Measurements from ENCODE around the gene HLA-DPA1. TPM values are rescaled to one million over a fixed set of nuclear protein-coding genes. Genes with fewer than 3 reads are reported as not detected.
A peak's percentile ranks its signal among the peaks of the same experiment; 100 is the strongest.

HLA-DPA1 gene
- total and polyA plus RNA-seq, 2 donors (not counting 1 experiment from before 2014, with no cell fraction given), result 1.5 to 9.1 TPM

- no peaks in the 10 kb centered on the region for H3K9me3 ChIP-seq (ENCODE audit: control insufficient read depth, insufficient read depth, low read depth, low read length)
- no peaks in the 10 kb centered on the region for H4K20me1 ChIP-seq (ENCODE audit: control insufficient read depth, extremely low read depth, insufficient read depth, low read length)
- H3K36me3 ChIP-seq (ENCODE audit: control insufficient read depth, insufficient read depth, low read length), result no peaks in the 10 kb centered on the region
- no peak overlapping the region for H3K4me2 ChIP-seq (ENCODE audit: extremely low read depth, insufficient read depth, low read length)
- H2AFZ ChIP-seq (ENCODE audit: low read length), result no peak overlapping the region
- H3K27me3 ChIP-seq (ENCODE audit: control insufficient read depth, insufficient read depth, low read length), result no peaks in the 10 kb centered on the region
- H3K4me1 ChIP-seq (ENCODE audit: control insufficient read depth, extremely low read depth, insufficient read depth, low read length), result peaks cover 3% of the 10 kb centered on the region
- no peak overlapping the region for H3K9ac ChIP-seq (ENCODE audit: insufficient read depth, low read length)
- H3K4me3 ChIP-seq (replicated peaks in 1 of 4; ENCODE audit: control extremely low read depth in 1 of 4, insufficient read depth in 1 of 4, low read depth in 3 of 4, low read length in 4 of 4), result no peak overlapping the region
- H3K79me2 ChIP-seq (ENCODE audit: control insufficient read depth, insufficient read depth, low read length), result no peaks in the 10 kb centered on the region
- TF ChIP-seq, protein P1, sequence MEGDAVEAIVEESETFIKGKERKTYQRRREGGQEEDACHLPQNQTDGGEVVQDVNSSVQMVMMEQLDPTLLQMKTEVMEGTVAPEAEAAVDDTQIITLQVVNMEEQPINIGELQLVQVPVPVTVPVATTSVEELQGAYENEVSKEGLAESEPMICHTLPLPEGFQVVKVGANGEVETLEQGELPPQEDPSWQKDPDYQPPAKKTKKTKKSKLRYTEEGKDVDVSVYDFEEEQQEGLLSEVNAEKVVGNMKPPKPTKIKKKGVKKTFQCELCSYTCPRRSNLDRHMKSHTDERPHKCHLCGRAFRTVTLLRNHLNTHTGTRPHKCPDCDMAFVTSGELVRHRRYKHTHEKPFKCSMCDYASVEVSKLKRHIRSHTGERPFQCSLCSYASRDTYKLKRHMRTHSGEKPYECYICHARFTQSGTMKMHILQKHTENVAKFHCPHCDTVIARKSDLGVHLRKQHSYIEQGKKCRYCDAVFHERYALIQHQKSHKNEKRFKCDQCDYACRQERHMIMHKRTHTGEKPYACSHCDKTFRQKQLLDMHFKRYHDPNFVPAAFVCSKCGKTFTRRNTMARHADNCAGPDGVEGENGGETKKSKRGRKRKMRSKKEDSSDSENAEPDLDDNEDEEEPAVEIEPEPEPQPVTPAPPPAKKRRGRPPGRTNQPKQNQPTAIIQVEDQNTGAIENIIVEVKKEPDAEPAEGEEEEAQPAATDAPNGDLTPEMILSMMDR (conservative IDR thresholded peaks at IDR 0.05 in 1 of 2, IDR thresholded peaks at IDR 0.05 in 1 of 2; ENCODE audit: low read depth in 1 of 2, low read length in 2 of 2), result no peak
- no peak for TF ChIP-seq EZH2 (IDR thresholded peaks at IDR 0.05; ENCODE audit: low read length, missing control alignments)
- H3K27ac ChIP-seq (ENCODE audit: insufficient read depth, low read length), result no peak overlapping the region
- no peak for DNase-seq (ENCODE audit: low read depth in 2 of 2)
These were observed 4.5 kb upstream of the HLA-DPA1 start for GRCh38 chr6:33077908-33078307.

- H3K27me3 ChIP-seq (ENCODE audit: control insufficient read depth, insufficient read depth, low read length), result peaks cover 3% of the 10 kb centered on the region
These were observed 3.0 kb upstream of the HLA-DPA1 start for GRCh38 chr6:33076406-33076934.

DNA sequence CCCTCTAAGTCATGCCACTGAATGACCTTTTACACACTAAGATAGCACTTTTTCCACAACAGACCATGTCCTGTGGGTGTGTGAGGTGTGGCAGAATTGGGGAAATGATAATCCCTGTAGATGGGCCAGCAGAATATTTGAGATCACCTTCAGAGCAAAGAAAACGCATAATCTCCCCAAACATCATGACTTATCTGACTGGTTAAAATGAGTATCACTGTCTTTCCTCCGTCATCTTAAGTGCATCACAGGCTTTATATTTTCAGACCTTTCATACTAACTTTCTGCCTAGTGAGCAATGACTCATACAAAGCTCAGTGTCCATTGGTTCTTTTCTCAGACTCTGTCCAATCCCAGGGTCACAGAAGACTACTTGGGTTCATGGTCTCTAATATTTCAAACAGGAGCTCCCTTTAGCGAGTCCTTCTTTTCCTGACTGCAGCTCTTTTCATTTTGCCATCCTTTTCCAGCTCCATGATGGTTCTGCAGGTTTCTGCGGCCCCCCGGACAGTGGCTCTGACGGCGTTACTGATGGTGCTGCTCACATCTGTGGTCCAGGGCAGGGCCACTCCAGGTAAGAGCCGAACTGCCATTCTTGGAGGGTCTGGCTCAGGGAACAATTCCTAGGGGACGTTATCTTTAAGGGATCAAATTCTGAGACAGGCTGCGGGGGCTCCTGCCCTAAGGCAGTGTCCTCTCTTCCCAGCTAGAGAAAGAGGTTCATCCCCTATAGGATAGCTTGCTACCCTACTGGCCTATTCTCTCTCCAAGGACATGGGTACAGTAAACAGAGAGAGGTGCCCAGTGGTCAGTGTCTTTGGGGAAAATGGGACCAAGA is 2.3 kb upstream of the HLA-DPA1 start, which contains the start of gene HLA-DPB1:
Gene HLA-DPB1 (plus strand): TSS at position 423 of the 838 bp plus-strand sequence. CDS start 52 bp downstream, at position 475.
- no peak within 1 kb of the TSS for H3K9ac ChIP-seq (ENCODE audit: insufficient read depth, low read length)
- no peaks in the 10 kb centered on the region for H3K36me3 ChIP-seq (ENCODE audit: control insufficient read depth, insufficient read depth, low read length)
- no peak within 1 kb of the TSS for H3K4me3 ChIP-seq (replicated peaks in 1 of 4; ENCODE audit: control extremely low read depth in 1 of 4, insufficient read depth in 1 of 4, low read depth in 3 of 4, low read length in 4 of 4)
- no peaks in the 10 kb centered on the region for H4K20me1 ChIP-seq (ENCODE audit: control insufficient read depth, extremely low read depth, insufficient read depth, low read length)
- H3K27me3 ChIP-seq (ENCODE audit: control insufficient read depth, insufficient read depth, low read length), result peaks cover 3% of the 10 kb centered on the region
- H3K4me2 ChIP-seq (ENCODE audit: extremely low read depth, insufficient read depth, low read length), result no peak within 1 kb of the TSS
- H3K27ac ChIP-seq (ENCODE audit: insufficient read depth, low read length), result no peak within 1 kb of the TSS
- H3K9me3 ChIP-seq (ENCODE audit: control insufficient read depth, insufficient read depth, low read depth, low read length), result no peaks in the 10 kb centered on the region
- H2AFZ ChIP-seq (ENCODE audit: low read length), result no peak within 1 kb of the TSS
- H3K4me1 ChIP-seq (ENCODE audit: control insufficient read depth, extremely low read depth, insufficient read depth, low read length), result peaks cover 3% of the 10 kb centered on the region
- DNase-seq (ENCODE audit: low read depth in 2 of 2), result peak; percentile 32 to 51
- TF ChIP-seq EZH2 (IDR thresholded peaks at IDR 0.05; ENCODE audit: low read length, missing control alignments), result no peak
- TF ChIP-seq, protein P1 (conservative IDR thresholded peaks at IDR 0.05 in 1 of 2, IDR thresholded peaks at IDR 0.05 in 1 of 2; ENCODE audit: low read depth in 1 of 2, low read length in 2 of 2), result no peak
- no peaks in the 10 kb centered on the region for H3K79me2 ChIP-seq (ENCODE audit: control insufficient read depth, insufficient read depth, low read length)

More at GRCh38 chr6:33076406-33076934, 3.0 kb upstream of the HLA-DPA1 start:
- Histone ChIP-seq H3K9me3 (ENCODE audit: control insufficient read depth, insufficient read depth, low read depth, low read length) (no peaks in the 10 kb centered on the region), H3K4me2 (ENCODE audit: extremely low read depth, insufficient read depth, low read length) (no peak overlapping the region), H3K79me2 (ENCODE audit: control insufficient read depth, insufficient read depth, low read length) (no peaks in the 10 kb centered on the region), H4K20me1 (ENCODE audit: control insufficient read depth, extremely low read depth, insufficient read depth, low read length) (no peaks in the 10 kb centered on the region), H3K4me1 (ENCODE audit: control insufficient read depth, extremely low read depth, insufficient read depth, low read length) (peaks cover 3% of the 10 kb centered on the region), H3K36me3 (ENCODE audit: control insufficient read depth, insufficient read depth, low read length) (no peaks in the 10 kb centered on the region), H3K4me3 (replicated peaks in 1 of 4; ENCODE audit: control extremely low read depth in 1 of 4, insufficient read depth in 1 of 4, low read depth in 3 of 4, low read length in 4 of 4) (no peak overlapping the region), H3K27ac (ENCODE audit: insufficient read depth, low read length) (no peak overlapping the region), H2AFZ (ENCODE audit: low read length) (no peak overlapping the region), H3K9ac (ENCODE audit: insufficient read depth, low read length) (no peak overlapping the region)
- no peak for TF ChIP-seq EZH2 (IDR thresholded peaks at IDR 0.05; ENCODE audit: low read length, missing control alignments)
- TF ChIP-seq, protein P1 (conservative IDR thresholded peaks at IDR 0.05 in 1 of 2, IDR thresholded peaks at IDR 0.05 in 1 of 2; ENCODE audit: low read depth in 1 of 2, low read length in 2 of 2), result no peak
- no peak for DNase-seq (ENCODE audit: low read depth in 2 of 2)
